ENCODE results near the gene PCDH19. TPM values are rescaled to one million over a fixed set of nuclear protein-coding genes. Genes with fewer than 3 reads are reported as not detected.

PCDH19 gene
- total RNA-seq, 1 donor from 2014 or later, result 0.38 TPM

GRCh38 chrX:100440006-100440405, 29.9 kb upstream of the PCDH19 start:
- H3K4me1 ChIP-seq, result no peaks in the 10 kb centered on the region
- DNase-seq, result no peak
- H3K27me3 ChIP-seq (ENCODE audit: low read depth), result no peaks in the 10 kb centered on the region
- H3K4me3 ChIP-seq, result no peak overlapping the region
- no peak overlapping the region for H3K27ac ChIP-seq (replicated peaks)
- no peak for TF ChIP-seq CTCF (IDR thresholded peaks at IDR 0.05; ENCODE audit: borderline replicate concordance)
- H3K9me3 ChIP-seq (replicated peaks), result no peaks in the 10 kb centered on the region
- H3K36me3 ChIP-seq, result no peaks in the 10 kb centered on the region
- intact Hi-C loops (cut with micrococcal nuclease), result no loop called here

- intact Hi-C loops (cut with micrococcal nuclease), result no loop called here
- no peaks in the 10 kb centered on the region for H3K4me1 ChIP-seq
- no peaks in the 10 kb centered on the region for H3K9me3 ChIP-seq (replicated peaks)
- no peaks in the 10 kb centered on the region for H3K36me3 ChIP-seq
- no peaks in the 10 kb centered on the region for H3K27me3 ChIP-seq (ENCODE audit: low read depth)
- no peak overlapping the region for H3K27ac ChIP-seq (replicated peaks)
- no peak for TF ChIP-seq CTCF (IDR thresholded peaks at IDR 0.05; ENCODE audit: borderline replicate concordance)
- no peak overlapping the region for H3K4me3 ChIP-seq
- DNase-seq, result no peak
These were observed 25.7 kb upstream of the PCDH19 start for GRCh38 chrX:100435726-100436125.

- Histone ChIP-seq H3K27me3 (ENCODE audit: low read depth) (no peaks in the 10 kb centered on the region), H3K36me3 (no peaks in the 10 kb centered on the region), H3K9me3 (replicated peaks) (no peaks in the 10 kb centered on the region), H3K27ac (replicated peaks) (no peak overlapping the region), H3K4me1 (no peaks in the 10 kb centered on the region), H3K4me3 (no peak overlapping the region)
- no peak for DNase-seq
- no peak for TF ChIP-seq CTCF (IDR thresholded peaks at IDR 0.05; ENCODE audit: borderline replicate concordance)
- intact Hi-C loops (cut with micrococcal nuclease), result no loop called here
These were observed 13.9 kb upstream of the PCDH19 start for GRCh38 chrX:100424012-100424411.

- no peak for DNase-seq
- TF ChIP-seq CTCF (IDR thresholded peaks at IDR 0.05; ENCODE audit: borderline replicate concordance), result no peak
- peaks cover 12% of the 10 kb centered on the region for H3K4me1 ChIP-seq
- intact Hi-C loops (cut with micrococcal nuclease), result no loop called here
- no peaks in the 10 kb centered on the region for H3K36me3 ChIP-seq
- no peaks in the 10 kb centered on the region for H3K27me3 ChIP-seq (ENCODE audit: low read depth)
- no peaks in the 10 kb centered on the region for H3K9me3 ChIP-seq (replicated peaks)
- no peak overlapping the region for H3K4me3 ChIP-seq
- H3K27ac ChIP-seq (replicated peaks), result no peak overlapping the region
These were observed 8.5 kb upstream of the PCDH19 start for GRCh38 chrX:100418556-100418955.

GRCh38 chrX:100417681-100418080, 7.6 kb upstream of the PCDH19 start:
- no peak for DNase-seq
- Histone ChIP-seq H3K9me3 (replicated peaks) (no peaks in the 10 kb centered on the region), H3K4me3 (no peak overlapping the region), H3K27me3 (ENCODE audit: low read depth) (peaks cover 2% of the 10 kb centered on the region), H3K4me1 (peaks cover 12% of the 10 kb centered on the region), H3K27ac (replicated peaks) (peak overlapping the region; percentile 68), H3K36me3 (no peaks in the 10 kb centered on the region)
- intact Hi-C loops (cut with micrococcal nuclease), result no loop called here
- TF ChIP-seq CTCF (IDR thresholded peaks at IDR 0.05; ENCODE audit: borderline replicate concordance), result no peak

GRCh38 chrX:100413229-100413628, 3.2 kb upstream of the PCDH19 start:
- H3K27me3 ChIP-seq (ENCODE audit: low read depth), result peaks cover 33% of the 10 kb centered on the region
- H3K4me3 ChIP-seq, result no peak overlapping the region
- H3K27ac ChIP-seq (replicated peaks), result no peak overlapping the region
- no peaks in the 10 kb centered on the region for H3K36me3 ChIP-seq
- TF ChIP-seq CTCF (IDR thresholded peaks at IDR 0.05; ENCODE audit: borderline replicate concordance), result peak; percentile 64
- no peaks in the 10 kb centered on the region for H3K9me3 ChIP-seq (replicated peaks)
- no peak for DNase-seq
- H3K4me1 ChIP-seq, result peaks cover 35% of the 10 kb centered on the region
- intact Hi-C loops (cut with micrococcal nuclease), result no loop called here
